Stimulated activated CD8-positive, alpha-beta memory T cell treated with anti-CD3 and anti-CD28 coated beads, Interleukin-4, amount 100 ng/mL, for 4 hours (primary cell): ENCODE results near the gene PLEKHA5.
"Not testable (repeated sequence)": the region's sequence is repeated elsewhere in the genome, so short reads cannot be mapped to it uniquely, and the experiment has no call there.

Experiments
- DNase-seq, 2 donors: peaks; one replicate each; pipeline ENCODE4 v3.0.0-alpha.2; 2020; ENCODE audit warnings: low read depth in 2 of 2, low spot score in 1 of 2

PLEKHA5 gene

DNA sequence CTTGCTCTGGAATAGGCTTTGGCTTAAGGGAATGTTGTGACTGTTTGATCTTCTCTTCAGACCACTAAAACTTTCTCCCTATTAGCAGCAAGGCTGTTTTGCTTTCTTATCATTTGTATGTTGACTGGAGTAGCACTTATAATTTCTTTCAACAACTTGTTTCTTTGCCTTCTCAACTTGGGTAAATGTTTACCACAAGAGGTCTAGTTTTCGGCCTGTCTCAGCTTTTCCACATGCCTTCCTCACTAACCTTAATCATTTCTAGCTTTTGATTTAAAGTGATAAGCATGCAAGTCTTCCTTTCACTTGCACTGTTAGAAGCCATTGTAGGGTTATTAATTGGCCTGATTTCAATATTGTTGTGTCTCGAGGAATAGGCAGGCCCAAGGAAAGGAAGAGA is 183.1 kb downstream of the PLEKHA5 start:
- no peak for DNase-seq

DNA sequence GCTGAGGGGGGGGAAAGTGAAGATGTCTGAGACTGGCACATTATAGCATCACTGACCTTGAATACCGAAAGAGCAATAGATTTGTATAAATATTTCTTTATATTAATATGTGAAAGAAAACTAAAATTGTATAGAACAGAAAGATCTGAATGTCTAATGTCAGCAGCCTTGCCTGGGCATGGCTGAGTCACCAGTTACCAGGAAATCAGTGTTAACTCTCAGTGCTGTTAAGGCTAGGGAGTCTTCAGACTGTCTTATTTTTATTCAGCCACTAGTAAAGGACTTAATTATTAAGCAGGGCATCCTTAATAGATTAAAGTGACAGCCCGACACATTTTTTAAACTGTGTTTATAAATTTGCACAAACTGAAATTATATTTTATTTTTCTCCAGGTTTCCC is 186.9 kb downstream of the PLEKHA5 start:
- no peak for DNase-seq

DNA sequence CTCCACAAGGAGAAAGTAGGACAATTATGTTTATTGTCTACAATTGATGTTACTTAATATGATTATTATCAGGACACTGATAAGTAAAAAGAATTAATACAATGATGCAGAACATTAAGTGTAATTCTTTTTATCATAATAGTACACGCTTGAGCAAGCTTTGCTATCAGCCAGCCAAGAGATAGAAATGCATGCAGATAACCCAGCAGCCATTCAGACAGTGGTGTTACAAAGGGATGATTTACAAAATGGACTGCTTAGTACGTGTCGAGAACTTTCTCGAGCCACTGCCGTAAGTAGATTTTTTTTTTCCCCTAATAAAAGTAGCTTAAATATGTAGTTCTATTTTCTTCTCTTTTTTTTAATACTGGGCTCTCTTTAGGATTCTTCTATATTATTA is 192.8 kb downstream of the PLEKHA5 start:
- no peak for DNase-seq

DNA sequence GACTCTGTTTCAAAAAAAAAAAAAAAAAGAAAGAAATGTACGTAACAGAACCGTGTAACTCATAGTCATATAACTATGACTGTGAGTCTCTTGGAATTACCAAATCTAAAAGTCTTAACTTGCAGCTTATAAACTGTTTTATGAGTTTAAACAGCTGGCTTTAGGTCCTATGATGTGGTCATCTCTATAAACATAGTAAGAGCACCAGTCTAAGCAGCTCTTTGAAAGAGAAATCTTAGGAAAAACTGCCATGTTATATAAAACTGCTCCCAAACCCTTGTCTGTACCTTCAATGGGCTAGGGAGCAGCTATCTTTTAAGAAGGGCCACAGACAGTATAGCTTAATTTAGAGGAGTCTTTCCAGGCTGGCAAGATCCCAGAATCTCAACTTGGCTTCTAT is 194.3 kb downstream of the PLEKHA5 start:
- no peak for DNase-seq

DNA sequence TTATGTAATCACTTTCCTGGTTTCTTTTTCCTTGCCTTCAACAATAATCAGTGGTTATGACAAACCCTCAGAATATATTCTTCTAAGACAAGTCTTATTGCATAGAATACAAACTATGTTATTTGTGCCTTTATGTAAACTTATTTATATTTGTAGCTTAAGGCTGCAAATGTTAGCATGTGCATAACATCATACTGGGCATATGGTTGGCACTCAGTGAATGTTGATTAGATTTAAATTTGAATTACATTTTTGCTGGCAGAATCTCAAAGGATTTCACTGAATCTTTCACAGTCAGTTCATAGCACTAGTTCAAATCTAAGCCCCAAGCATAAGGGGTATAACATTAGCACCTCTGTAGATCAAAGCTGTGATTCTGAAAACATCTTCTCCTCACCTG is 196.6 kb downstream of the PLEKHA5 start:
- DNase-seq: no peak

DNA sequence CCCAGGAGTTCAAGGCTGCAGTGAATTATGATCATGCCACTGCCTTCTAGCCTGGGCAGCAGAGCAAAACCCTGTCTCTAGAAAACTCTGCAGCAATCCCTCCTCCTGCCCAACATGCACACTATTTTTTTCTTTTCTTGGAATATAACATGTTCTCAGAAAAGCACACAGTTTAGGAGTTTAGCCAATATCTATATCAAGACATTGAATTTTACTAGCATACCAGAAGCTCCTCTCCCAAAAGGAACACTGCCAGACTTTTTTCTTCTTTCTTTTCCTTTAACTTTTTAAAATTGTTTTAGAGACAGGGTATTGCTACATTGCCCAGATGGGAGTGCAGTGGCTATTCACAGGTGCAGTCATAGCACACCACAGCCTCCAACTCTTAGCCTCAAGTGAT is 202.7 kb downstream of the PLEKHA5 start:
- no peak for DNase-seq

DNA sequence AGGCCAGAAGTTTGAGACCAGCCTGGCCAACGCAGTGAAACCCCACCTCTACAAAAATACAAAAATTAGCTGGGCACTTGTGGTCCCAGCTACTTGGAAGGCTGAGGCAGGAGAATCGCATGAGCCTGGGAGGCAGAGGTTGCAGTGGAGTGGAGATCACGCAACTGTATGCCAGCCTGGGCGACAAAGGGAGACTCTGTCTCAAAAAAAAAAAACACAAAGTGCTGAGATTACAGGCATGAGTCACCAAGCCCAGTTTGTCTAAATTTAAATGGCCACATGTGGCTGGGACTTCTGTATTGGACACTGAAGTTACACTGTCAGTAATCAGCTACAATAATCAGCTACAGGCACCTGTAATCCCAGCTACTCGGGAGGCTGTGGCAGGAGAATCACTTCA is 208.9 kb downstream of the PLEKHA5 start:
- DNase-seq: no peak

DNA sequence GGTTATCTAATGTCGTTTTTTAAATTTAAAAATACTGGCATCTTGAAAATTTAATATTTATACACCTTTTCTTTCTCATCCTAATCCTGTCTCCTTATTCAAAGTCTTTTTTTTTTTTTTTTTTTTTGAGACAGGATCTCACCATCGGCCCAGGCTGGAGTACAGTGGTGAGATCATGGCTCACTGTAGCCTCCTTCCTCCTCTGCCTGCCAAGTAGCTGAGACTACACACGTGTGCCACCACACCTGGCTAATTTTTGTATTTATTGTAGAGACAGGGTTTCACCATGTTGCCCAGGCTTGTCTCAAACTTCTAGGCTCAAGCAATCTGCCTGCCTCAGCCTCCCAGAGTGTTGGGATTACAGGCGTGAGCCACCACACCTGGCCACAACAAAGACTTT is 221.3 kb downstream of the PLEKHA5 start:
- not testable (repeated sequence) for DNase-seq

DNA sequence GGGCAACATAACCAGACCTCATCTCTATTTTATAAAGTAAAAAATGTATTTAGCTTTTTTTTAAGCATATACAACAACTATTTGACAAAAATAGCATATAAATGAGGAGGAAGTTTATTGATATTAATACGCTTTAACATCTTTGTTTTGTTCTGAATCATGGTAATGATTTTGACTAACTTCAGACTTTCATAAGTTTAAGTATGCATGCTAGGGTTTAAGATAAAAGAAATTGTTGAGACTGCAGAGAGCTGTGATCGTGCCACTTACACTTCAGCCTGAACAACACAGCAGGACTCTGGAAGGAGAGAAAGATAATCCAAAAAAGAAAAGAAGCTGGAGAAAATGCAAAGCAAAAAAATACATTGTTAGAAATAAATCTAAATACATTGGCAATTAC is 221.8 kb downstream of the PLEKHA5 start:
- no peak for DNase-seq

DNA sequence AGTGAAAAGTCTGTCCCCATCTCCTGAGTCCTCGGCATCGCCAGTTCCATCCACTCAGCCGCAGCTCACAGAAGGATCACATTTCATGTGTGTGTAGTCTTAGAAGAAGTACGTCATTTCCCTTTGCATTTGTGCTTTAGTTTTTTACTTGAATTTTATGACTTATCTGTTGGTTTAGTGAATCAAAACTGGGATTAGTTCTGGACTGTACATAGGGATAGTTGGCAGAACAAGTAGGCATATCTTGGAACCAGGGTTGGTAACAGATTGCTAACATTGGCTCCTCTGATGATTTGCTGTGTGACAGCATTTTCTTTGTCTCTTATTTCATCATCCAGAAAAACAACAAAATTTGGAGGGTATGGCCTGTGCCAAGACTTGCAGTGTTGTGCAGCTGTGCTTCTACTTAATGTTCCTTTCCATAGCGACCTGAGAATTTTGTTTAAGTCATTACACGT is 240.2 kb downstream of the PLEKHA5 start:
- no peak for DNase-seq

DNA sequence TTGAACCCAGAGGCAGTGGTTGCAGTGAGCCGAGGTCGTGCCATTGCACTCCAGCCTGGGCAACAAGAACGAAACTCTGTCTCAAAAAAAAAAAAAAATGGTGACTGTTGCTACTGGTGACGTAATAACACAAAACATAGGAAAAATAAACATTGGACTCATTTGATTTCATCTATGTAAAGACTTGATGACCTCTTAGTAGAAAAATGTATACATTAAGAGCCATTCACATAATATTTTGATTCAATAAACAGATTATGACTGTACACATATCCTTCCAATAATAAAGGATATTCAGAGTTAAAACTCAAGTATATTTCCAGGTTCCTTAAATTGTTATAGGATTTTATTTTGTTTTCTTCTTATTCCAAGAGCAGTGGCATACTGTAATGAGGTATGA is 244.1 kb downstream of the PLEKHA5 start:
- DNase-seq: no peak

DNA sequence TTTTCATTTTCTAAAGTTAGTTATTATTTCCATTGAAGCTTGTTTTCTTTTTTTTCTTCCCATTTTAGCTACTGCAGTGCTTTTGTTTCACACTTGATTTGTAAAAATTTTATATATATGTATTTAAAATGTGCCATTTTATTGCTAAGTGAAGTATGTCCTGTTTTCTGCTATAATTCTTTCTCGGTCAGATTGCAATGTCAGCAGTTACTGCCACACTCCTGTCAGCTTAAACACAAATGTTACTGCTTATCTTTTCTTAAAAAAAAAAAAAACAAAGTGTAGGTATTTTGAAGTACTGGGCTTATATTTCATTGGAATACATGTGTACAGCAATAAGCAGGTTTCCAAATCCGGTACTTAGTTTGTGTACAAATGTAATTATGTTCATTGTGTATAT is 246.4 kb downstream of the PLEKHA5 start:
- DNase-seq: no peak

DNA sequence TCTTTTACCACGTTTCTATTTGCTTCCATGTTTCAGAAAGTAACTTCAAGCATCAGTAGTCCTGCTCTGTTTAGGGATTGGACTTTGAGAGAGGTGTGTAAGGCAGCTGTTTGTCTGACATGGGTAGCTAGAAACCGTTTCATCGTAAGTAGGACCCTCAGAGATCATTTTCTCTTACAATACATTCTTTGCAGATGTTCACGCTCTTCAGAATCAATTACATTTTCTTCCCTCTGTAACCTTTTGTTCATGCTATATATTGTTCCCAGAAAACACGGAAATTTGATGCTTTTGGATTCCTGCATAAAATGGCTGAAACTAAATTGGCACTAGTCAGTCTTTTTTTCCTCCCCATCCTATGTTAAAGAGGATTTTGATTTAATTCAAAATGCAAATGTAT is 247.2 kb downstream of the PLEKHA5 start:
- DNase-seq: no peak

DNA sequence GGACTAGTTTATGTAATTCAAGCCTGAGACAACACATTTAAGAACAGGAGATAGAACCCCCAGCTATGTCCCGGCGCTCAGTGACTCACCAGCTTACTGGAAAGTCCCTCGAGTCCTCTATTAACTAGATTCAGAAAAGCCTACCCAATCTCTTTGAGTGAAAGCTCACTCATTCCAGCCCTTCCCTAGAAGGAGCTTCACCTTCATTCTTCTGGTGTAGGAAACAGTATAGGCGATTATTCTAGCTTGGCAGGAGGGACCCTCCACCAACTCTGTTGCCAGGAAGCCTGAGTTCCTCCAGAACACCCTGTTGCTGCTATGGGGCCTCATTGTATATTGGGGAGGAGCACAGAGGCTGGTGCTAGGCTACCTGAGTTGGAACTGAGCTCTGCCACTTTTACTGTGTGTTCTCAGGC is 252.6 kb downstream of the PLEKHA5 start:
- peak in 1 of 2 donors; percentile 15 for DNase-seq

DNA sequence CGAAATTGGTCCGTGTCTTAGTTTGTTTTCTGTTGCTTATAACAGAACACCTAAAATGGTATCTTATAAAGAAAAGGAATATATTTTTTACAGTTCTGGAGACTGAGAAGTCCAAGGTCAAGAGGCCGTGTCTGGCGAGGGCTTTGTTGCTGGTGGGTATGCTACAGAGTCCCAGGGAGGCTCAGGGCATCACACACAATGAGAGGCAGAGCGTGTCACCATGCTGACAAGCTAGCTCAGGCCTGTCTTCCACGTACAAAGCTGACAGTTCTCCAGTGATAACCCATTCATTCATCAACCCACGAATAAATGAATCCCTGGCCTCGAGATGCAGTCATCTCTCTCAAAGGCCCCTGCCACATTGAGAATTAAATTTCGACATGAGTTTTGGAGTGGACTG is 253.0 kb downstream of the PLEKHA5 start:
- no peak for DNase-seq

DNA sequence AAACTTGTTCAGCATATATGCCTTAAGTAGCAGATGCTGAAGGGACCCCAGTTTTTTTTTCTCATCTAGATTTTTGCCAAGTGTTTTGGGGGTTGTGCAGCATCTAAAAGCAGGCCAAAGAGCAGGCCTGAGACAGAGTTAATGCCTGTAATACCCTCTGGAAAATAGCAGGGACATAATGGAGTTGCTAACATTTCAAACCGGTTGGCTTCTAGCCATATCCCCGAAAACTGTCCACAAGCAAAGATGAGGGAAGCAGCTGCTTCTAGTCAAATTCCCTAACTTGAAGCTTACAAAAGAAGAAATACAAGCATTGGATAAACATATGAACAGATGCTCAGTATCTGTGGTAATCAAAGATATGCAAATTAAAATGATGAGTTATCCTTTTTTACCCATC is 257.6 kb downstream of the PLEKHA5 start:
- no peak for DNase-seq

DNA sequence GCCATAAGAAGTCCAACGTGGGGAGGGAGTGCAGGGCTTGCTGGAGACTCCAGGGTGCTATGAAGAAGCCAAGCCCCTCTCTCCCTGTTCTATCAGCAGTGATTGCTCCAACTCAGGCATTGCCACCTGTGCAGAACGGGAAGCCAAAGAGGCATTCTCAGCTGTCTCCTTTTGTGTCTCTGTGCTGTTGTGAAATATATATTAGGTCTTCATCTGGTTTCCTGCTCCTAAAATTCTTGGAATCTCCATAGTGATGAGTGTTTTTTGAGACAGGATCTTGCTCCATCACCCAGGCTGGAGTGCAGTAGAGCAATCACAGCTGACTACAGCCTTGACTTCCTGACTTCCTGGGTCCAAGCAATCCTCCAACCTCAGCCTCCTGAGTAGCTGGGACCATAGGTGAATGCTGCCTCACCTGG is 258.6 kb downstream of the PLEKHA5 start:
- DNase-seq: no peak

DNA sequence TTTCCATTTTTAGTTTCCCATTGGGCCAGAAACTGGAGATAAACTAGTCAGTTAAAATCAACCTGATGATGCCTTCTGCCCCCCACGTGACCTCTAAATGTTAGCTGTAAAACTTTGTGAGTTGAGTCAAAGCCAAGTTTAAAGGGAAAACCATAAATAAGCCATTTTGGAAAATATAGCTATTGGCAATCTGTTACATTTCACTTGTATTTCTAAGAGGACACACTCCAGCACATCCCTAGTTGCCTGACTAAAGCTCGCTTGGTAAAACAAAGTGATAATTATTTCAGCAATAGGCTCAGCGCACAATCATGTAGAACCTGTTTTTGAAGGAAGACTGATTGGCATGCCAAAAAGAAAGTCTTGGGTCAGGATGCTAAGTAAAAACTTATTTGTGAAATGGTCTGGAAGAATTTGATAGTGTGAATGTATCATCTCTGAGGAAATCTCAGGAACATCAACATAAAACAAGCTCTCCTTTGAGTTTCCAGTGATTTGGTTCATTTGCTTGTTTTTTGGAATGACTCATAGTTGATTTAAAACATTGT is 260.6 kb downstream of the PLEKHA5 start:
- DNase-seq: no peak

DNA sequence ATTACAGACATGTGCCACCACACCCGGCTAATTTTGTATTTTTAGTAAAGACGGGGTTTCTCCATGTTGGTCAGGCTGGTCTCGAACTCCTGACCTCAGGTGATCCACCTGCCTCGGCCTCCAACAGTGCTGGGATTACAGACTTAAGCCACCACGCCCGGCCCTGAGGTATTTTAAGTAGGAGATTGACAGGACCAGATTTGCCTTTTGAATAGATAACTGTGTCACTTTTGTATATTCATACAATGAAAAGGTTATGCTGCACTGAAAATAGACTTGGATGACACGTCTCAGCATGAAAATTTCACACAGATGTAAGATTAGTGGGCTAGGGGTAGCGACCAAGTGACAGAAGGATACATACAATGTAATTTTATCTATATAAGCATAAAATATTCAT is 263.1 kb downstream of the PLEKHA5 start:
- DNase-seq: not testable (repeated sequence)

DNA sequence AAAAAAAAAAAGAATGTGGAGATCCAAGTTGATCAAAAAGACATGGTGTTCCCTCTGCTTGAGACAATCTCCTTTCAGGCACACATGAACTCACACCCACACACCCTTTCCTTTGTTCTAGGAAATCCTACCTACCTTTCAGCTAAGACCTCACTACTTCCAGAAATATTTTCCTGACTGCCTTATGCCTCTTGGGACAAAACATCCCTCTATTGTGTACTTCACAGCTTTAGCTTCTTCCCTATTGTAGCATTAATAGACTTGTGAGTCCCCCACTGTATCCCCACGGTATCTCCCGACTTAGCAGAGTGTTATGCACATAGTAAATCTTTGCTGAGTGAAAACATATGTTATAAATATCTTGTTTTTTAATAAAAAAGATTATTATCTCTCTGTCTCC is 264.9 kb downstream of the PLEKHA5 start:
- no peak for DNase-seq

DNA sequence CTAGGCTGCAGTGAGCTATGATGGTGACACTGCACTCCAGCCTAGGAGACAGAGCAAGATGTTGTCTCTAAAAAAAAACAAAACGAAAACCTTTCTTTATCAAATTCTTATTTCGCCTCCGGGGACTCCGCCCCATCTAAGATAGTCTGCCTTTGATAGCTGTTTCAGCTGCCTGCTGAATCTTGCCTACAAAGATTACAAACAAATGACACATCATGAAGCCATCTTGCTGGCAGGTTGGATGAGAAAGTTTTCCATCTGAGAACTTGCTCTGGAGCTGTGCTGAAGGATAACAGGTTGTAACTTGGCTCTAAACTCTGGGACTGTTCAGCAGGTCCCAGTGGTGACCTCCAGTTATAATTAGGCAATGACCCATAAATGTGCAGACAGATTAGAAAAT is 268.0 kb downstream of the PLEKHA5 start:
- DNase-seq: no peak

DNA sequence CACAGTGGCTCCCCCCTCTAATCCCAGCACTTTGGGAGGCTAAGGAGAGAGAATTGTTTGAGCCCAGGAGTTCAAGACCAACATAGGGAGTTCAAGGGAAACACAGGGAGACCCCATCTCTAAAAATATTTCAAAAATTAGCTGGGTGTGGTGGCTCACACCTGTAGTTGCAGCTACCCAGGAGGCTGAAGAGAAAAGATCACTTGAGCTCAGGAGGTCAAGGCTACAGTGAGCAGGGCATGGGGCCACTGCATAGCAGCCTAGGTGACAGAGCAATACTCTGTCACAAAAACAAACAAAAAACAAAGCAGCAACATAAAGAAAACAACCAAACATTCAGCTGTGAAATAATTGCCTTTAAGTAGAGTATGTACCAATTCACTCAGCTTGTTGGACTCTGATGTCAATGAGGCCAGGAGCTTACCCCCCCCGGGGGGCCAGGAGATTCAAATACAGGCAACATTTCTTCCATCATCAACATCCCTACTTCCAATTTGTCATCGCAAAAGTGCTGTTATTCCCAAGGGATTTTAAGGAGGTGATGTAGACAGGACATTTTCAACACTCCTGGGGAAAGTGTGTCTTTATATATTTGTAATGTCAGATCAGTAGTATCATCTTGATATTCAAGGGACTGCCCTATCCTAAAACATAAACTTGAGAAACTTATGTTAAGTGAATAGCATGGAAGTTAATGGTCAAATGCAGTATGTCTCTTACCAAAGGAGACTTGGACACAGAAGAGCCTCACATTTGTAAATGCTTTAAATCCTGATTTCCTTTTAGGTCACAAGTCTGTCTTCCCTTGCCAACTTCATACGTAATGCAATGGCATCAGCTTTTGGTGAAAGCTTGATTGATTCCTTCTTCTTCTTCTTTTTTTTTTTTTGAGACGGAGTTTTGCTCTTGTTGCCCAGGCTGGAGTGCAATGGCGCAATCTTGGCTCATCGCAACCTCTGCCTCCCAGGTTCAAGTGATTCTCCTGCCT is 269.1 kb downstream of the PLEKHA5 start:
- no peak for DNase-seq
